Stomach (tissue), 9 donors: ENCODE results near the gene ZNF132. TPM values are rescaled to one million over a fixed set of nuclear protein-coding genes. Genes with fewer than 3 reads are reported as not detected.
A peak's percentile ranks its signal among the peaks of the same experiment; 100 is the strongest.

Experiments
- DNase-seq, 2 donors: peaks; one replicate each; pipeline versions ENCODE4 v3.0.0 to v3.0.0-alpha.2; 2013 to 2019
- H3K27ac ChIP-seq, 5 donors: fragments of 200-600 bp in 4 of 5; sonication (generic) in 4 of 5; one replicate each; pipeline ENCODE4 v1.5.1; 2013 to 2019; ENCODE audit warnings: mild to moderate bottlenecking in 1 of 5, moderate library complexity in 1 of 5
- H3K27me3 ChIP-seq, 3 donors: fragments of 200-600 bp; sonication (generic); one replicate each; pipeline ENCODE4 v1.5.1; 2017 to 2019; ENCODE audit warnings: mixed run types in 1 of 3
- H3K36me3 ChIP-seq, 4 donors: fragments of 200-600 bp; sonication (generic); 1 replicate in 3 of 4; 2 replicates in 1 of 4; pipeline ENCODE4 v1.5.1; 2016 to 2019
- H3K4me1 ChIP-seq, 4 donors: fragments of 200-600 bp; sonication (generic); one replicate each; pipeline ENCODE4 v1.5.1; 2016 to 2019
- H3K4me3 ChIP-seq, 4 donors: fragments of 200-600 bp; sonication (generic) in 3 of 4; one replicate each; pipeline ENCODE4 v1.5.1; 2016 to 2019; ENCODE audit warnings: mild to moderate bottlenecking in 1 of 4
- H3K9me3 ChIP-seq, 4 donors: fragments of 200-600 bp; sonication (generic); one replicate each; pipeline ENCODE4 v1.5.1; 2016 to 2019
- CTCF ChIP-seq, 7 experiments: fragments of 450-650 bp in 4 of 7; fragments of 200-600 bp in 3 of 7; sonication (generic) in 3 of 7; IDR thresholded peaks; one replicate each; pipeline ENCODE4 v1.5.1; 2016 to 2019; ENCODE audit warnings: antibody characterized with exemption in 7 of 7, control low read depth in 2 of 7, mild to moderate bottlenecking in 1 of 7
- EP300 ChIP-seq: sonication (generic); formaldehyde crosslinking; IDR thresholded peaks from one replicate; pipeline ENCODE4 v1.6.1; 2017; ENCODE audit warnings: antibody characterized with exemption
- POLR2A ChIP-seq, 4 donors: fragments of 450-650 bp; IDR thresholded peaks; one replicate each; pipeline ENCODE4 v1.6.1; 2016; ENCODE audit warnings: antibody characterized with exemption in 4 of 4, control low read depth in 2 of 4, mild to moderate bottlenecking in 1 of 4, moderate library complexity in 1 of 4
- POLR2AphosphoS5 ChIP-seq, 3 donors: sonication (generic); formaldehyde crosslinking; IDR thresholded peaks; one replicate each; pipeline ENCODE4 v1.6.1; 2016; ENCODE audit warnings: antibody characterized with exemption in 3 of 3
- WGBS, 5 donors: extraction: QIAGEN DNeasy Blood & Tissue Kit in 3 of 5; methylation state at CpG; one replicate each; pipeline versions ENCODE4 v1.1.5 to v1.1.7; 2013 to 2018; 5-methylcytosine and 5-hydroxymethylcytosine counted together
- intact Hi-C: fragments of 100-400 bp; cut with DNase I; formaldehyde crosslinking; loops from one replicate; pipeline ENCODE4 v1.15.1; 2023; ENCODE audit warnings: low total_unique reads
- polyA plus RNA-seq, 3 donors: library from polyadenylated mRNA; stranded (reverse); fragments of 200-250 nt; gene quantifications; one replicate each; pipeline ENCODE4 v1.2.3, GENCODE V29; 2013
- total RNA-seq, 5 donors: library from RNA; depleted of rRNA; stranded (reverse); fragments of >200 nt; gene quantifications; one replicate each; pipeline versions ENCODE4 v1.1.0 to v1.2.3, GENCODE V29; 2014 to 2016
- donor health status: healthy with polysubstance abuse.
- donor health status: Bipolar disorder and iron deficiency.
- donor health status: healthy.

The ZNF132 gene
- total and polyA plus RNA-seq, 8 donors = 0.68 to 8.9 (median 4.6) TPM

- H3K27ac ChIP-seq = no peak overlapping the region
- DNase-seq = no peak
- intact Hi-C loops = no loop called here
- peaks cover 29 to 57% (median 34%) of the 10 kb centered on the region in 4 donors for H3K4me1 ChIP-seq
- H3K4me3 ChIP-seq = no peak overlapping the region
- H3K36me3 ChIP-seq = peaks cover 20 to 23% (median 22%) of the 10 kb centered on the region in 4 donors
- no peak for TF ChIP-seq POLR2AphosphoS5 (IDR thresholded peaks at IDR 0.05)
- no peak for TF ChIP-seq POLR2A (IDR thresholded peaks at IDR 0.05)
- TF ChIP-seq CTCF (IDR thresholded peaks at IDR 0.05) = no peak
- TF ChIP-seq EP300 = no peak
- no peaks in the 10 kb centered on the region for H3K9me3 ChIP-seq
- peaks cover 6 to 38% (median 13%) of the 10 kb centered on the region in 3 donors for H3K27me3 ChIP-seq
- 79 to 84% (median 83%) methylated on average over 4 of the region's 4 CpGs for WGBS, 5 donors
Observed at GRCh38 chr19:58398087-58398486, 41.9 kb downstream of the ZNF132 start.

- H3K9me3 ChIP-seq = no peaks in the 10 kb centered on the region
- H3K4me3 ChIP-seq = no peak overlapping the region
- no peak for TF ChIP-seq POLR2A (IDR thresholded peaks at IDR 0.05)
- peaks cover 25 to 28% (median 27%) of the 10 kb centered on the region in 4 donors for H3K36me3 ChIP-seq
- H3K27ac ChIP-seq = no peak overlapping the region
- WGBS, 5 donors = 59 to 82% (median 64%) methylated on average over 6 to 7 of the region's 7 CpGs
- H3K27me3 ChIP-seq = peaks cover 6 to 38% (median 13%) of the 10 kb centered on the region in 3 donors
- DNase-seq = no peak
- intact Hi-C loops = no loop called here
- peaks cover 29 to 57% (median 34%) of the 10 kb centered on the region in 4 donors for H3K4me1 ChIP-seq
Observed at GRCh38 chr19:58397533-58398037, 42.4 kb downstream of the ZNF132 start.

GRCh38 chr19:58396691-58397532 is 43.0 kb downstream of the ZNF132 start:
- no peak overlapping the region for H3K27ac ChIP-seq
- H3K9me3 ChIP-seq = no peaks in the 10 kb centered on the region
- intact Hi-C loops = no loop called here
- 29 to 91% (median 33%) methylated on average over 5 to 58 of the region's 58 CpGs for WGBS, 5 donors
- peak overlapping the region in 1 of 4 donors; percentile 28 for H3K4me3 ChIP-seq
- TF ChIP-seq POLR2A (IDR thresholded peaks at IDR 0.05) (no peak), POLR2AphosphoS5 (IDR thresholded peaks at IDR 0.05) (no peak), CTCF (IDR thresholded peaks at IDR 0.05) (no peak), EP300 (no peak)
- DNase-seq = no peak
- H3K36me3 ChIP-seq = peaks cover 30 to 34% (median 33%) of the 10 kb centered on the region in 4 donors
- peaks cover 25 to 52% (median 30%) of the 10 kb centered on the region in 4 donors for H3K4me1 ChIP-seq
- peaks cover 6 to 38% (median 13%) of the 10 kb centered on the region in 3 donors for H3K27me3 ChIP-seq

- no peaks in the 10 kb centered on the region for H3K9me3 ChIP-seq
- peaks cover 21 to 51% (median 25%) of the 10 kb centered on the region in 4 donors for H3K4me1 ChIP-seq
- H3K4me3 ChIP-seq = peak overlapping the region in 2 of 4 donors; percentile 25 to 28
- no peak overlapping the region for H3K27ac ChIP-seq
- WGBS, 5 donors = 4 to 14% (median 5%) methylated on average over 8 to 75 of the region's 75 CpGs
- peaks cover 38 to 42% (median 41%) of the 10 kb centered on the region in 4 donors for H3K36me3 ChIP-seq
- peak in 1 of 2 donors; percentile 45 for DNase-seq
- TF ChIP-seq POLR2A (IDR thresholded peaks at IDR 0.05) = no peak
- intact Hi-C loops = no loop called here
- H3K27me3 ChIP-seq = peaks cover 6 to 38% (median 13%) of the 10 kb centered on the region in 3 donors
Observed at GRCh38 chr19:58395979-58396627, 43.9 kb downstream of the ZNF132 start.
